Upper lobe of left lung (tissue), 4 donors: ENCODE measurements around the gene UNC5C.

Experiments used
- CTCF ChIP-seq, 6 experiments: fragments of 450-650 bp in 4 of 6; fragments of 200-600 bp in 2 of 6; sonication (generic) in 2 of 6; IDR thresholded peaks; one replicate each; pipeline ENCODE4 v1.5.1; 2016 to 2019; ENCODE audit warnings: antibody characterized with exemption in 6 of 6
- EP300 ChIP-seq, 4 donors: sonication (generic); formaldehyde crosslinking; IDR thresholded peaks; one replicate each; pipeline ENCODE4 v1.5.1; 2017; ENCODE audit warnings: antibody characterized with exemption in 4 of 4, control low read depth in 2 of 4

- TF ChIP-seq CTCF (IDR thresholded peaks at IDR 0.05): no peak
- TF ChIP-seq EP300 (IDR thresholded peaks at IDR 0.05): no peak
Observed at GRCh38 chr4:95157596-95157995, 391.2 kb downstream of the UNC5C start.
